GM19397 (cell line): ENCODE measurements around the gene CERKL.

ENCODE experiments used
- ATAC-seq: cut with Tn5 transposase; IDR thresholded peaks from one replicate; pipeline ENCODE4 v1.9.1; 2021; ENCODE audit warnings: mild to moderate bottlenecking, moderate library complexity; ENCODE audit not compliant: unreplicated experiment

Gene CERKL

GRCh38 chr2:181628590-181629585, 28.0 kb downstream of the CERKL start:
- ATAC-seq: no peak

- no peak for ATAC-seq
Measured at GRCh38 chr2:181627545-181627944, 29.4 kb downstream of the CERKL start.

GRCh38 chr2:181626671-181627070, 30.2 kb downstream of the CERKL start:
- ATAC-seq: no peak

GRCh38 chr2:181623159-181623558, 33.7 kb downstream of the CERKL start:
- no peak for ATAC-seq

GRCh38 chr2:181621779-181622490, 35.0 kb downstream of the CERKL start:
- no peak for ATAC-seq

- ATAC-seq: no peak
Measured at GRCh38 chr2:181619516-181619915, 37.4 kb downstream of the CERKL start.

- no peak for ATAC-seq
Measured at GRCh38 chr2:181616715-181617114, 40.2 kb downstream of the CERKL start.

GRCh38 chr2:181614874-181615638, 41.8 kb downstream of the CERKL start:
- ATAC-seq: no peak

- ATAC-seq: no peak
Measured at GRCh38 chr2:181613241-181613640, 43.7 kb downstream of the CERKL start.

- no peak for ATAC-seq
Measured at GRCh38 chr2:181607629-181608590, 49.0 kb downstream of the CERKL start.

GRCh38 chr2:181605889-181606837, 50.7 kb downstream of the CERKL start:
- no peak for ATAC-seq

GRCh38 chr2:181602017-181602416, 54.9 kb downstream of the CERKL start:
- ATAC-seq: no peak

- no peak for ATAC-seq
Measured at GRCh38 chr2:181596556-181596955, 60.3 kb downstream of the CERKL start.

GRCh38 chr2:181594322-181594721, 62.6 kb downstream of the CERKL start:
- no peak for ATAC-seq

- ATAC-seq: no peak
Measured at GRCh38 chr2:181589779-181590178, 67.1 kb downstream of the CERKL start.

- ATAC-seq: no peak
Measured at GRCh38 chr2:181588546-181588945, 68.4 kb downstream of the CERKL start.

- ATAC-seq: peak; percentile 97
Measured at GRCh38 chr2:181586569-181587081, 70.3 kb downstream of the CERKL start.

GRCh38 chr2:181585732-181586131, 71.2 kb downstream of the CERKL start:
- no peak for ATAC-seq

- no peak for ATAC-seq
Measured at GRCh38 chr2:181581534-181581933, 75.4 kb downstream of the CERKL start.
